ENCODE results near the gene FOXP1.

FOXP1 gene

DNA sequence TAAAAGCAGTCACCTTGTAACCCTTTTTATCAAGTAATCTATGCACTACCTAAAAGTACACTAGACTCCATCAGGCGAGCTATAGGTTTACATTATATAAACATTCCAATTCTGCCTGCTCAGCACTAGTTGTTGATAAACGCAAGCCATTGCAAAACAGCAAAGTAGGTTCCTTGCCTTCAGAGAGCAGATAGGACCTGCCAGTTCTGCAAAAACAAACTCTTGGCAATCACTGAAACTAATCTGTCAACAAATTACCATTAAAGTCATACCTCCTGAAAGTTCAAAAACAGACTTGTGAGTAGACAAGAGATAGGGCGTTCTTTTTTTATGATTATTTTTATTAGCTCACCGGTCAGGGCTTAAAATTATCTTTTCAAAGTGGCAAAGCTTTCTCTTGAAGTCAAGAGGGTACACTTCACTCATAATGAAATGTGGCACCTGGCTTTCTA, 392.5 kb downstream of the FOXP1 start:
- DNase-seq, result no peak

DNA sequence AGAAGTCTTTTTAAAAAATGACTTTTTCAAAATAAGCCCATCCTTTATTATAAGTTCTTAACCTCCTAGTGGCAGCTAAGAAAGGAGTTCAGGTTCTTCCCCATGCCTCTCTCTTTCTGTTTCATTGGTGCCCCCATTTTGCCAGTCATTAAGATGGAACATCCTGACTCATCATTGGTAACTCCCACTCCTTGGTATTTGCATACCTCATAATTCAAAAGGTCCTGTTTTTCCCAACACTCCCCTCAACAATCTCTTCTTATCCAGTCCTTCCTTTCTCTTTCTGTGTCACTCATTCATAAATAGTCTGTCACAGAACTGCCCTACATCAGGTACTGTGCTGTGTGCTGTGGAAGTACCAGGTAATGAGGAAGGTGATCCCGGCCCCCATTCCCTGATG, 394.0 kb downstream of the FOXP1 start:
- no peak for DNase-seq

- no peak for DNase-seq
These were observed 395.8 kb downstream of the FOXP1 start for GRCh38 chr3:71187715-71188114.

DNA sequence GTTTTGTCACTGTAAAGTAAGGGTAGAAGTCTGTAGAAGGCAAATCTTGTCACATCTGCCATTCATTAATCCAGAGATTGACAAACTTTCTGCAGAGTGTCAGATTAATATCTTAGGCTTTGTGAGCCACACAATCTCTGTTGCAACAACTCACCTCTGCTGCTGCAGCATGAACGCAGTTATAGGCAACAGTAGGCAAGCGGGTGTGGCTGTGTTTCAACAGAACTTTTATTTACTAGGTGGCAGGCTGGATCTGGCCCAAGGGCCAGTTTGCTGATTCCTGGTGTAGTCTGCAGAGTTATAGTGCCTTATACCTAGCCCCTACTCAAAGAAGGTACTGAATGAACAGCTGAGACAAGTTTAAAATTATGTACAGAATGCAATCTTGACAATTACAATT, 396.7 kb downstream of the FOXP1 start:
- no peak for DNase-seq

DNA sequence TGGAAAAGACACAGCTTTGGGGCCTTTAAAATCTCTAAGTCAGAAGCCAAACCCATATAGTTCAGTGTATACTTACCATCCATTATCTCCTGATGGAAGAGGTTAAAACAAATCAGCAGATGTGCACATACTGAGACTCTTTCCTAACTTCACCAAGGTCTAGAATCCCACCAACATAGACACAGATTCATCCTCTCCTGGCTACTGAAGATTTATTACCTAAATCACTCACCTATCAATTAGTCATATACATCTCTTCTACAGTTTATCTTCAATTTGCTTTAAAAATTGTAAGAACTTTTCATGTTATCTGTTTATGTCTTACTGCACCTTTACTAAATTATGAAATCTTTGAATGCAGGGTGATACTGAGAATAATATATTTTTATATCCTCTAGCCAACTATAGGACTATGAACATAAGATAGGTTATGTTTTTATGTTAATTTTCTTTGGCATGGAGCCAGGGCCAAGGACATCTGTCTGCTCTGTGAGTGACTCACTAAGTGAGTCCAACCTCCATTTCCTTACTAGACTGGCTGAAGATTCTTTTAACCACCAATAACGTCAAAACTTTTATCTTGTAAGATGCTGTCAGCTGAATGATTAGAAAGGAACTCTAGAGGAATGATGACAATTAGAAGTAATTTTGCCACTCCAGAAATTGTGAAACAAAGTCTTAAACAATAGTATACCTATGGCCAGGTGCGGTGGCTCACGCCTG, 397.6 kb downstream of the FOXP1 start:
- DNase-seq, result no peak

- DNase-seq, result no peak
These were observed 399.3 kb downstream of the FOXP1 start for GRCh38 chr3:71184252-71184651.

- DNase-seq, result no peak
These were observed 400.0 kb downstream of the FOXP1 start for GRCh38 chr3:71183549-71183948.

GRCh38 chr3:71180524-71180923, 403.0 kb downstream of the FOXP1 start:
- no peak for DNase-seq

GRCh38 chr3:71177375-71177774, 406.2 kb downstream of the FOXP1 start:
- DNase-seq, result no peak

DNA sequence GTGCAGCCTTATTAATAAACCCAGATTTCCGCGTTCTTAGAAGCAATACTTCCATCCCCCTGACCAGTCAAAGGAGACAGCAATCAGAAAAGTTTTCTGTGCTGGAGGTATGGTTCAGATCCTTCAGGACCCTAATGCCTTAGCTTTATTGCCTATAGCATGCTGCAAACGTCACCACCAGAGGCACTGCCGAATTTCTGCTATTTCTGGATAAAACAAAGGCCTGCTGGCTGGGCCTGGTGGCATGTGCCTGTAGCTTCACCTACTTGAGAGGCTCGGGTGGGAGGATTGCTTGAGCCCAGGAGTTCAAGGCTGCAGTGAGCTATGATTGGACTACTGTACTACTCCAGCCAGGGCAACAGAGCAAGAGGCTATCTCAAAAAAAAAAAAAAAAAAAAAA, 407.2 kb downstream of the FOXP1 start:
- DNase-seq, result no peak

GRCh38 chr3:71175691-71176365, 407.7 kb downstream of the FOXP1 start:
- DNase-seq, result no peak

DNA sequence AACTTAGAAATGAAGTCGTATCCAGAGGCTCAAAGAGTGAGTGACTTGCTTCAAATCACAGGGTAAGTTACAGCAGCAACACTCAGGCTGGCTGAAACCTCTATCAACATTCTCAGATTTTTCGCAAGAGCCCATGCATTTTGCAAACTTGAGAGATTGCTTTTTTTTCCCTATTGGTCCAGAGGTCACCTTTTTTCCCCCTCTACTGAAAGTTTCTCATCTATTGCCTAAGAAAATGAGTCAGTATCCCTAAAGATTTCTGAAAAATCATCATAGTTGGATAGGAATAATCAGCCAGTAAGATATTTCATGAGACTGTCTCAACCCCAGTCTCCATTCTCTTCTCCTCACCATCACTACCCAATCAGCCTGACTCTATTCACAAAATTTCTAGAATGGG, 410.6 kb downstream of the FOXP1 start:
- no peak for DNase-seq

DNA sequence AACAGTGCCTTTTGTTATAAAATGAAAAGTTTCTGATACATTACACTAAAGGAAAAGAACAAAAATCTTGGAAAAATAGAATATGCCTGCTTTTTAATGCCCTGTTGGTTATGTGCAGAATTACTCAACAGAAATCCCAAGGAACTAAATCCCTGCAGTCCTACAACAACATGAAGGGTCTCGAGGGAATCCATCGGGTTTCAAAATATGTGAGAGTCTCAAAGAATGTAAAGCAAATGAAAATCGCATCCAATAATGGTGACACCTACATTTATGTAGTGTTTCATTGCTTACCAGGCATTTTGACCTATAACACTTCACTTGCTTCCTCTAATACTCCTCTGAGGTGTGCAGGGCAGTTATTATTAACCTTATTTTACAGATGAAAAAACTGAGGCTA, 411.3 kb downstream of the FOXP1 start:
- no peak for DNase-seq

- no peak for DNase-seq
These were observed 412.3 kb downstream of the FOXP1 start for GRCh38 chr3:71171247-71171646.

- no peak for DNase-seq
These were observed 414.6 kb downstream of the FOXP1 start for GRCh38 chr3:71168880-71169411.

- no peak for DNase-seq
These were observed 415.3 kb downstream of the FOXP1 start for GRCh38 chr3:71168121-71168721.

- DNase-seq, result no peak
These were observed 416.9 kb downstream of the FOXP1 start for GRCh38 chr3:71166339-71167240.

GRCh38 chr3:71164881-71165280, 418.6 kb downstream of the FOXP1 start:
- DNase-seq, result no peak

- no peak for DNase-seq
These were observed 420.2 kb downstream of the FOXP1 start for GRCh38 chr3:71163198-71163918.

GRCh38 chr3:71162221-71162620, 421.3 kb downstream of the FOXP1 start:
- no peak for DNase-seq

DNA sequence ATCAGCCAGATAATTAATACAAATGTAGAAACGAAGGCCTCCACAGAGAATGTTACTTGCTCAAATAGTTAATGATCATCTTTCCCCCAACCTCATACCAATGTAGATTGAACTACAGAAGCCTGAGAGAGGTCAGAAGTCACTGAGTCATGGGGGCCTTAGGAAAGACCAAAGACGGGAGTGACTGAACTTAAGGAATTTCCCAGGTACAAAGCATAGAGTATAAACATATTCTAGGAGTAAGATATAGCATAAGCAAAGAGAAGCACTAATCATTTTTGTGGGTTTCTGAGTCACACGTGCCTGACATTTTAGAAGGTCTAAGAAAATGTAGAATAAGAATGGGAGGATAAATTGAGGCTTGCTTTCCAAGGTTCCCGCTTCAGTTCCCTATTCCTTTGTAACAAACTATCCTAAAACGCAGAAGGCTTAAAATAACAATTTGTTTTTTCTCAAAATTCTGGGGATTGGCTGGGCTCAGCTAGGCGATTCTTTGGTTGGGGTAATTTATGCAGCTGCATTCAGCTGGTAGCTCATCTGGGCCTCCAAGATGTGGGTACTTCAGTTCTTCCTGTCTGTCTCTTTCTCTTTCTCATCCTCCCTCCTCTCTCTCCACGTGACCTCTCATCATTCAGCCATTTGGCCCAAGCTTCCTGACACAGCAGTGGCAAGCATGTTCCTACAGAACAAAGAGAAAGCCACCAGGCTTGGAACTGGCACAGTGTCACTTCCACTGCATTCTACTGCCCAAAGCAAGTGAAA, 422.6 kb downstream of the FOXP1 start:
- no peak for DNase-seq

Measured in stimulated activated CD8-positive, alpha-beta memory T cell treated with anti-CD3 and anti-CD28 coated beads, Interleukin-4, amount 100 ng/mL, for 48 hours (primary cell).